HL-60/S4 (cell line): ENCODE measurements around the gene OAF.
"Not testable (repeated sequence)": the region's sequence is repeated elsewhere in the genome, so short reads cannot be mapped to it uniquely, and the experiment has no call there.

Source experiments
- in situ Hi-C: fragments of 300-500 bp; cut with MboI; formaldehyde crosslinking; loops from 2 replicates; pipeline ENCODE4 v1.14.3; 2022; ENCODE audit warnings: low sequenced_read_pairs

The OAF gene

GRCh38 chr11:120261321-120261720 is 50.5 kb downstream of the OAF start:
- in situ Hi-C loops = no loop called here

GRCh38 chr11:120261931-120262330 is 51.1 kb downstream of the OAF start:
- in situ Hi-C loops = no loop called here

GRCh38 chr11:120267319-120267718 is 56.5 kb downstream of the OAF start:
- in situ Hi-C loops = no loop called here

- in situ Hi-C loops = no loop called here
Observed at GRCh38 chr11:120268686-120269085, 57.9 kb downstream of the OAF start.

GRCh38 chr11:120270386-120270785 is 59.6 kb downstream of the OAF start:
- in situ Hi-C loops = no loop called here

- in situ Hi-C loops = no loop called here
Observed at GRCh38 chr11:120271672-120272071, 60.8 kb downstream of the OAF start.

- in situ Hi-C loops = no loop called here
Observed at GRCh38 chr11:120272303-120272702, 61.5 kb downstream of the OAF start.

- in situ Hi-C loops = no loop called here
Observed at GRCh38 chr11:120273432-120273831, 62.6 kb downstream of the OAF start.

- in situ Hi-C loops = not testable (repeated sequence)
Observed at GRCh38 chr11:120273956-120274355, 63.1 kb downstream of the OAF start.

- in situ Hi-C loops = no loop called here
Observed at GRCh38 chr11:120279502-120279901, 68.7 kb downstream of the OAF start.
